Measurements from ENCODE around the gene FAM120B.
"Not testable (repeated sequence)": the region's sequence is repeated elsewhere in the genome, so short reads cannot be mapped to it uniquely, and the experiment has no call there.

The FAM120B gene

GRCh38 chr6:170378502-170378901 is 71.9 kb downstream of the FAM120B start:
- no peaks in the 10 kb centered on the region for H3K9me3 Mint-ChIP-seq
- DNase-seq (ENCODE audit: low spot score in 2 of 2): no peak
- H3K27me3 Mint-ChIP-seq: no peaks in the 10 kb centered on the region
- peak overlapping the region; percentile 81 for H3K27ac Mint-ChIP-seq (ENCODE audit: low read depth)
- H3K36me3 Mint-ChIP-seq (ENCODE audit: insufficient read depth): peaks cover 10% of the 10 kb centered on the region
- H3K4me3 Mint-ChIP-seq: peak overlapping the region; percentile 59
- peak; percentile 64 for ATAC-seq (replicated peaks; ENCODE audit: extremely low read depth, poor library complexity, severe bottlenecking)
- H3K4me1 Mint-ChIP-seq: peaks cover 25% of the 10 kb centered on the region

GRCh38 chr6:170381562-170381961 is 75.0 kb downstream of the FAM120B start:
- peak overlapping the region; percentile 6 for H3K27ac Mint-ChIP-seq (ENCODE audit: low read depth)

GRCh38 chr6:170383466-170384035 is 77.0 kb downstream of the FAM120B start:
- Mint-ChIP-seq H3K4me3 (no peak overlapping the region), H3K4me1 (peaks cover 3% of the 10 kb centered on the region), H3K36me3 (ENCODE audit: insufficient read depth) (peaks cover 12% of the 10 kb centered on the region), H3K9me3 (no peaks in the 10 kb centered on the region), H3K27me3 (no peaks in the 10 kb centered on the region), H3K27ac (ENCODE audit: low read depth) (peak overlapping the region; percentile 43)
- ATAC-seq (replicated peaks; ENCODE audit: extremely low read depth, poor library complexity, severe bottlenecking) (no peak), DNase-seq (ENCODE audit: low spot score in 2 of 2) (no peak)

More at GRCh38 chr6:170381562-170381961, 75.0 kb downstream of the FAM120B start:
- DNase-seq (ENCODE audit: low spot score in 2 of 2) (no peak), ATAC-seq (replicated peaks; ENCODE audit: extremely low read depth, poor library complexity, severe bottlenecking) (no peak)
- Mint-ChIP-seq H3K36me3 (ENCODE audit: insufficient read depth) (peaks cover 10% of the 10 kb centered on the region), H3K4me1 (peaks cover 12% of the 10 kb centered on the region), H3K4me3 (no peak overlapping the region), H3K9me3 (no peaks in the 10 kb centered on the region), H3K27me3 (no peaks in the 10 kb centered on the region)

- Mint-ChIP-seq H3K36me3 (ENCODE audit: insufficient read depth) (peaks cover 20% of the 10 kb centered on the region), H3K4me1 (no peaks in the 10 kb centered on the region), H3K27ac (ENCODE audit: low read depth) (no peak overlapping the region), H3K4me3 (no peak overlapping the region), H3K27me3 (no peaks in the 10 kb centered on the region), H3K9me3 (no peaks in the 10 kb centered on the region)
- no peak for ATAC-seq (replicated peaks; ENCODE audit: extremely low read depth, poor library complexity, severe bottlenecking)
- DNase-seq (ENCODE audit: low spot score in 2 of 2): no peak
Observed at GRCh38 chr6:170385506-170385905, 78.9 kb downstream of the FAM120B start.

- H3K27ac Mint-ChIP-seq (ENCODE audit: low read depth): no peak overlapping the region
- H3K27me3 Mint-ChIP-seq: no peaks in the 10 kb centered on the region
- peaks cover 22% of the 10 kb centered on the region for H3K36me3 Mint-ChIP-seq (ENCODE audit: insufficient read depth)
- DNase-seq (ENCODE audit: low spot score in 2 of 2) (no peak), ATAC-seq (replicated peaks; ENCODE audit: extremely low read depth, poor library complexity, severe bottlenecking) (no peak)
- no peaks in the 10 kb centered on the region for H3K4me1 Mint-ChIP-seq
- no peak overlapping the region for H3K4me3 Mint-ChIP-seq
- no peaks in the 10 kb centered on the region for H3K9me3 Mint-ChIP-seq
Observed at GRCh38 chr6:170388113-170388512, 81.6 kb downstream of the FAM120B start.

- no peak overlapping the region for H3K27ac Mint-ChIP-seq (ENCODE audit: low read depth)
- no peaks in the 10 kb centered on the region for H3K27me3 Mint-ChIP-seq
- ATAC-seq (replicated peaks; ENCODE audit: extremely low read depth, poor library complexity, severe bottlenecking) (no peak), DNase-seq (ENCODE audit: low spot score in 2 of 2) (no peak)
- H3K36me3 Mint-ChIP-seq (ENCODE audit: insufficient read depth): peaks cover 38% of the 10 kb centered on the region
- no peak overlapping the region for H3K4me3 Mint-ChIP-seq
- no peaks in the 10 kb centered on the region for H3K4me1 Mint-ChIP-seq
- no peaks in the 10 kb centered on the region for H3K9me3 Mint-ChIP-seq
Observed at GRCh38 chr6:170393033-170393432, 86.5 kb downstream of the FAM120B start.

GRCh38 chr6:170393807-170394399 is 87.3 kb downstream of the FAM120B start:
- no peaks in the 10 kb centered on the region for H3K9me3 Mint-ChIP-seq
- H3K27me3 Mint-ChIP-seq: no peaks in the 10 kb centered on the region
- H3K4me3 Mint-ChIP-seq: no peak overlapping the region
- H3K36me3 Mint-ChIP-seq (ENCODE audit: insufficient read depth): peaks cover 32% of the 10 kb centered on the region
- no peak for ATAC-seq (replicated peaks; ENCODE audit: extremely low read depth, poor library complexity, severe bottlenecking)
- no peak for DNase-seq (ENCODE audit: low spot score in 2 of 2)
- no peak overlapping the region for H3K27ac Mint-ChIP-seq (ENCODE audit: low read depth)
- no peaks in the 10 kb centered on the region for H3K4me1 Mint-ChIP-seq

GRCh38 chr6:170394980-170395379 is 88.4 kb downstream of the FAM120B start:
- Mint-ChIP-seq H3K27ac (ENCODE audit: low read depth) (no peak overlapping the region), H3K4me1 (no peaks in the 10 kb centered on the region), H3K4me3 (no peak overlapping the region), H3K9me3 (no peaks in the 10 kb centered on the region), H3K27me3 (no peaks in the 10 kb centered on the region), H3K36me3 (ENCODE audit: insufficient read depth) (peaks cover 25% of the 10 kb centered on the region)
- DNase-seq (ENCODE audit: low spot score in 2 of 2): no peak
- no peak for ATAC-seq (replicated peaks; ENCODE audit: extremely low read depth, poor library complexity, severe bottlenecking)

GRCh38 chr6:170398743-170399369 is 92.3 kb downstream of the FAM120B start:
- H3K27ac Mint-ChIP-seq (ENCODE audit: low read depth); H3K9me3 Mint-ChIP-seq: not testable (repeated sequence)

GRCh38 chr6:170399955-170400558 is 93.5 kb downstream of the FAM120B start:
- not testable (repeated sequence) for ATAC-seq (replicated peaks; ENCODE audit: extremely low read depth, poor library complexity, severe bottlenecking); H3K27ac Mint-ChIP-seq (ENCODE audit: low read depth); H3K4me3 Mint-ChIP-seq; DNase-seq (ENCODE audit: low spot score in 2 of 2); H3K4me1 Mint-ChIP-seq; H3K27me3 Mint-ChIP-seq; H3K9me3 Mint-ChIP-seq
- peaks cover 26% of the 10 kb centered on the region for H3K36me3 Mint-ChIP-seq (ENCODE audit: insufficient read depth)

More at GRCh38 chr6:170398743-170399369, 92.3 kb downstream of the FAM120B start:
- ATAC-seq (replicated peaks; ENCODE audit: extremely low read depth, poor library complexity, severe bottlenecking); H3K4me1 Mint-ChIP-seq; H3K27me3 Mint-ChIP-seq; DNase-seq (ENCODE audit: low spot score in 2 of 2); H3K4me3 Mint-ChIP-seq: not testable (repeated sequence)
- H3K36me3 Mint-ChIP-seq (ENCODE audit: insufficient read depth): peaks cover 28% of the 10 kb centered on the region

GRCh38 chr6:170402318-170403040 is 95.9 kb downstream of the FAM120B start:
- Mint-ChIP-seq H3K36me3 (ENCODE audit: insufficient read depth) (peaks cover 19% of the 10 kb centered on the region), H3K27ac (ENCODE audit: low read depth) (no peak overlapping the region)

GRCh38 chr6:170403451-170403850 is 96.9 kb downstream of the FAM120B start:
- Mint-ChIP-seq H3K4me3 (no peak overlapping the region), H3K27ac (ENCODE audit: low read depth) (no peak overlapping the region), H3K9me3 (no peaks in the 10 kb centered on the region), H3K36me3 (ENCODE audit: insufficient read depth) (peaks cover 19% of the 10 kb centered on the region), H3K27me3 (no peaks in the 10 kb centered on the region), H3K4me1 (no peaks in the 10 kb centered on the region)
- no peak for ATAC-seq (replicated peaks; ENCODE audit: extremely low read depth, poor library complexity, severe bottlenecking)
- no peak for DNase-seq (ENCODE audit: low spot score in 2 of 2)

More at GRCh38 chr6:170402318-170403040, 95.9 kb downstream of the FAM120B start:
- DNase-seq (ENCODE audit: low spot score in 2 of 2): no peak
- Mint-ChIP-seq H3K27me3 (no peaks in the 10 kb centered on the region), H3K4me1 (no peaks in the 10 kb centered on the region), H3K4me3 (no peak overlapping the region), H3K9me3 (no peaks in the 10 kb centered on the region)
- ATAC-seq (replicated peaks; ENCODE audit: extremely low read depth, poor library complexity, severe bottlenecking): no peak
